Left cardiac atrium (tissue), 2 donors: ENCODE data around the gene GHSR. TPM values are rescaled to one million over a fixed set of nuclear protein-coding genes. Genes with fewer than 3 reads are reported as not detected.

ENCODE experiments used
- total RNA-seq, 2 donors: library from RNA; stranded (reverse); fragmentation: NEBNext Ultra II Directional; extraction: Animal tissue kit (Norgen Biotek cat#: 25700); gene quantifications; one replicate each; pipeline ENCODE4 v1.2.1, GENCODE V29; 2021
- donor health status: DM: no; HTN: yes; CAD: no; lungs with severe emphysema.
- donor health status: DM: yes; HTN: yes; CAD: no.

GHSR gene
- total RNA-seq, 2 donors from 2014 or later, result not detected

Other genes with a start within 250 kb of the GHSR start
- gene TNFSF10, start 75.0 kb upstream of the GHSR start, total RNA-seq, result 10 to 100 TPM; 12.7 to 18.6 TPM